PFSK-1 (cell line): Measurements from ENCODE around the gene CPA1.

Experiments used
- FOXP2 ChIP-seq: optimal IDR thresholded peaks from 2 replicates; pipeline ENCODE3; 2011; ENCODE audit warnings: borderline replicate concordance, control low read depth, inconsistent platforms; ENCODE audit not compliant: insufficient read depth; ENCODE audit errors: extremely low read length, extremely low read depth
- POLR2AphosphoS5 ChIP-seq: IDR thresholded peaks from 2 replicates; pipeline ENCODE4 v1.6.1; 2012; ENCODE audit warnings: low read depth, mild to moderate bottlenecking, control low read depth, low read length, moderate library complexity
- SIN3A ChIP-seq: IDR thresholded peaks from 2 replicates; pipeline ENCODE4 v1.6.1; 2012; ENCODE audit warnings: mild to moderate bottlenecking, low read length, moderate library complexity, borderline replicate concordance; ENCODE audit not compliant: insufficient read depth
- TAF1 ChIP-seq: IDR thresholded peaks from 2 replicates; pipeline ENCODE4 v1.6.1; 2012; ENCODE audit warnings: low read length, control low read depth, borderline replicate concordance; ENCODE audit not compliant: insufficient read depth
- TF ChIP-seq, protein P1 (sequence below), 2 experiments: IDR thresholded peaks; 2 replicates each; pipeline versions ENCODE4 v1.6.1 to v1.8.0; 2011 to 2012; ENCODE audit warnings: low read depth in 2 of 2, low read length in 2 of 2, control low read depth in 1 of 2, inconsistent platforms in 1 of 2, mild to moderate bottlenecking in 1 of 2, moderate library complexity in 1 of 2; ENCODE audit not compliant: insufficient read depth in 1 of 2

Gene CPA1

DNA sequence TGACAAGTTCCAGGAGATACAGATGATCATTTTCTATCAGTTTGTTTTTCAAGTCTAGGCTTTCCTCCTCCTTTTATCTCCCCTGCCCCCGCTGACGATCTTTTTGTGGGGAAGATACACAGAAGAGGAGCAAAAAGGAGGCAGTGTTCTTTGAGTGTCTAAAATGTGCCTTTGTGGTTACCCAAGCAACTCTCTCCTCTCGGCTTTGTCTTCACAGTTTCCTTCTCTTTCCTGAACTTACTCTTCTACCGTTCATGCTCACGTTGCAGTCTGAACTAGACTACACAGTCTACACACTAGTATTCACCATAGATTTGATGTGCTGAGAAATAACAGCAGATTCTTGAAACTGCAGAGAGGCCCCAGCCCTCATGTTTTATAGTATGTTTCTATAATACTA is 36.9 kb downstream of the CPA1 start:
- TF ChIP-seq TAF1 = no peak
- TF ChIP-seq FOXP2 = no peak
- no peak for TF ChIP-seq SIN3A
- no peak for TF ChIP-seq POLR2AphosphoS5
- TF ChIP-seq, protein P1, sequence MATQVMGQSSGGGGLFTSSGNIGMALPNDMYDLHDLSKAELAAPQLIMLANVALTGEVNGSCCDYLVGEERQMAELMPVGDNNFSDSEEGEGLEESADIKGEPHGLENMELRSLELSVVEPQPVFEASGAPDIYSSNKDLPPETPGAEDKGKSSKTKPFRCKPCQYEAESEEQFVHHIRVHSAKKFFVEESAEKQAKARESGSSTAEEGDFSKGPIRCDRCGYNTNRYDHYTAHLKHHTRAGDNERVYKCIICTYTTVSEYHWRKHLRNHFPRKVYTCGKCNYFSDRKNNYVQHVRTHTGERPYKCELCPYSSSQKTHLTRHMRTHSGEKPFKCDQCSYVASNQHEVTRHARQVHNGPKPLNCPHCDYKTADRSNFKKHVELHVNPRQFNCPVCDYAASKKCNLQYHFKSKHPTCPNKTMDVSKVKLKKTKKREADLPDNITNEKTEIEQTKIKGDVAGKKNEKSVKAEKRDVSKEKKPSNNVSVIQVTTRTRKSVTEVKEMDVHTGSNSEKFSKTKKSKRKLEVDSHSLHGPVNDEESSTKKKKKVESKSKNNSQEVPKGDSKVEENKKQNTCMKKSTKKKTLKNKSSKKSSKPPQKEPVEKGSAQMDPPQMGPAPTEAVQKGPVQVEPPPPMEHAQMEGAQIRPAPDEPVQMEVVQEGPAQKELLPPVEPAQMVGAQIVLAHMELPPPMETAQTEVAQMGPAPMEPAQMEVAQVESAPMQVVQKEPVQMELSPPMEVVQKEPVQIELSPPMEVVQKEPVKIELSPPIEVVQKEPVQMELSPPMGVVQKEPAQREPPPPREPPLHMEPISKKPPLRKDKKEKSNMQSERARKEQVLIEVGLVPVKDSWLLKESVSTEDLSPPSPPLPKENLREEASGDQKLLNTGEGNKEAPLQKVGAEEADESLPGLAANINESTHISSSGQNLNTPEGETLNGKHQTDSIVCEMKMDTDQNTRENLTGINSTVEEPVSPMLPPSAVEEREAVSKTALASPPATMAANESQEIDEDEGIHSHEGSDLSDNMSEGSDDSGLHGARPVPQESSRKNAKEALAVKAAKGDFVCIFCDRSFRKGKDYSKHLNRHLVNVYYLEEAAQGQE (IDR thresholded peaks at IDR 0.05; ENCODE audit: insufficient read depth in 1 of 2, low read depth in 2 of 2, low read length in 2 of 2) = no peak

DNA sequence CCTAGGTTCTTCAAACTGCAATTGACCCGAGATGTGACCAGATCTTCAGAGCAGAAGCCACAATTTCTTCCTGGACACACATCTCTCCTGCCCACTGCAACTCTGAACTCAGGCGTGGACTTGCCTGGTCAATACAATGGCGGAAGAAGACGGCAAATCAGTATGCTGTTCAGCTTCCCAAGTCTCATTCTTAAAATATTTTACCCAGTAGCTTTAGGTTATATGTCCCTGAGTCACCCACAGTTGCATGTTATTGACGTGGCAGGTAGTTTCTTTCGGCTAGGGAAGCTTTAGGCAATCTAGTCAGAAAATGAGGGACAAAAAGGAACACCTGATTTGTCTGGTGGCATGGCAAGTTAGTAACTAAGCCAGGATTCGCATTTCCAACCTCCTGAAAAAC is 38.0 kb downstream of the CPA1 start:
- TF ChIP-seq SIN3A (no peak), FOXP2 (no peak), TAF1 (no peak), POLR2AphosphoS5 (no peak)
- TF ChIP-seq, protein P1 (IDR thresholded peaks at IDR 0.05; ENCODE audit: insufficient read depth in 1 of 2, low read depth in 2 of 2, low read length in 2 of 2) = no peak

DNA sequence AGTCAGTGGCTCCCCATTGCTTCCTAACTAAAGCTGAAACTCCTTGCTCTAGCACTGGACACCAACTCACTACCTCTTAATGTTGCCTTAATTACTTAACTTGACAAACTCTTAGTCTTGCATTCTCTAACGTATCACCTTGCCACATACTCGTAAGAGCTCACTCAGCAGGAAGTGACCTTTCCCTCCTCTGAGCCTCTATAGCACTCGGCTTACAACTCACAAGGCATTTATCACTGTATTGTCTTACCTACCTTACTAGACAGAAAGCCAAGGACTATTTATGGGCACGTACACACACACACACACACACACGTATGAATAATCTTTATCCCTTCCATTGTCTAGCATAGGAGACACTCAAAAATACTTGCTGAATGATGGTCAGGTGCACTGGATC is 39.4 kb downstream of the CPA1 start:
- TF ChIP-seq TAF1 (no peak), FOXP2 (no peak), SIN3A (no peak), POLR2AphosphoS5 (no peak)
- TF ChIP-seq, protein P1 (IDR thresholded peaks at IDR 0.05; ENCODE audit: insufficient read depth in 1 of 2, low read depth in 2 of 2, low read length in 2 of 2) = no peak

DNA sequence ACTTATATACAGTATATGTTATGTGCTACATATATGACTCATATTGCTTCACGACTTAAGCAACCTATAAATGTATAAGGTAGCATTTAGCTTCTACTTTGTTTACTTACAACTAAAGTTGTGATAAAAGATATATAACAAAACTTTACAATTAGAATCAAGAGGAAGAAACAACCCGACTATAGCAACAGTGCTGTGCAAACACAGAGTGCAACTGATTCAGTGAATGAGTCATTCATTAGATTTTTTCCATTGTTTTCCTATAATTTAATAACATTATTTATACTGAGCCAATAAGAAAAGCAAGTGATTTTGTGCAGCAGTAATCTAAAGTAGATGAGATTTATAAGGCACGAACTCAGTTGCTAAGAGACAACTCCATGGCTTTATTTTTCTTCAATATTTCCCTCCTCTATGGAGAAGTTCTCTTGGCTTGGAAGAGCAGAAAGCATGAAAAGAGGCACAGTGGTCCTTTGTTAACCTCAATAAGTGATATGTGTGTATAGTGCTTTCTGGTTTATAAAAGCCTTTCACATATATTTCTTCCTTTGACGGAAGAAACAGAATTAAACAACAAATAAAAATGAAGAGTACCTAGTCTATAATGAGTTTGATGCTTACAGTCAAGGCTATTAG is 40.8 kb downstream of the CPA1 start:
- TF ChIP-seq, protein P1 (IDR thresholded peaks at IDR 0.05; ENCODE audit: insufficient read depth in 1 of 2, low read depth in 2 of 2, low read length in 2 of 2) = no peak
- no peak for TF ChIP-seq SIN3A
- no peak for TF ChIP-seq FOXP2
- TF ChIP-seq TAF1 = no peak
- TF ChIP-seq POLR2AphosphoS5 = no peak

DNA sequence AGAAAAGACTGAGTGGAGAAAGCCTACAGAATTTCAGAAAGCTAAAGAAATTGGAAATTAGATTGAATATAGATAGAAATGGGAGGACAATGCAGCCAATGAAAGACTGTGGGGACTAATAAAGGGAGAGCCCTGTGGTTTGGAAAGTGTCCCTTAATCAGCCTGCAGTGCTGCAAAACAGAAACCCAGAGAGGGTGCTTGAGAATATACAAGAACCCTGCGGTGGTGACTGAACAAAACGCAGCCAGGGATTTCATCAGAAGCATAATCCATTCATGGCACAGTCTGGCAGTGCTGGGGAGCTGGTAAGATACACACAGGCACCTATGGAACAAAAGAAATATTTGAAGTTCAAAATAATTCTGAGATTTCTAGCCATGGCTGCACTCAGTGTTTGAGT is 41.4 kb downstream of the CPA1 start:
- TF ChIP-seq POLR2AphosphoS5 = no peak
- no peak for TF ChIP-seq TAF1
- no peak for TF ChIP-seq SIN3A
- TF ChIP-seq, protein P1 (IDR thresholded peaks at IDR 0.05; ENCODE audit: insufficient read depth in 1 of 2, low read depth in 2 of 2, low read length in 2 of 2) = no peak
- TF ChIP-seq FOXP2 = no peak
